HTERT RPE-1 (cell line): ENCODE measurements around the gene ASCL1.

Experiments used
- in situ Hi-C: fragments of 300-500 bp; cut with MboI; formaldehyde crosslinking; loops from 4 replicates; pipeline ENCODE4 v1.14.3; 2020; ENCODE audit warnings: low sequenced_read_pairs

Gene ASCL1

DNA sequence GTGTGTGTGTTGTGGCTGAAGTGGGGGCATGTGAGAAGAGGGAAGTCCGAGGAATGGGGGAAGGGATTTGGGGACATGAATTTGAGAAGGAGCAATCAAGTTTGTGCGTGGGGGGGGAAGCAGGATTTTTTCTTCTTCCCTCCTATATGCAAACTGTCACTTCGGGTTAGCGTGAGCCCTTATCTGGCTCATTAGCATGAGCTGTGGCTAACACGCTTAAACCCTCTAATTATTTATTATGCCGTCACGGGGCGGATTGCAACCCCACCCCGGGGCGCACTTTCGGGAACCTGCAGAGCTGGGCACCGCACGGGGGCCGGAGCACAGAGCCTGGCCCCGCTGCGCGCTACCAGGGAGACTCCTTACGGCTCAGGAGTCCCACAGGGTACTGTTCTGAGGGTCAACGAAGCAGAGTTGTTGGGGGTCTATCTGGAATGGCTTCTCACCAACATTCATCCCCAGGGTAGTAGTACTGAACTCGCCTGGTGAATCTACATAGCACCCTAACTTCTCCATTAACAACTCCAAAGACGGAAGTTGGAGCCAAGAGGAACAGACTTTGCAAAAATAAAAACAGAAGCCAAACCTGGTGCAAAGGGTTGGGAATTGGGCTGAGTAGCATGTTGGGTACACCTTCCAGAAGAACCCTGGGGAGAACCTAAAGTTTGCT is 6.4 kb upstream of the ASCL1 start:
- in situ Hi-C loops: no loop called here

- in situ Hi-C loops: no loop called here
Measured at GRCh38 chr12:102951841-102952240, 5.6 kb upstream of the ASCL1 start.

DNA sequence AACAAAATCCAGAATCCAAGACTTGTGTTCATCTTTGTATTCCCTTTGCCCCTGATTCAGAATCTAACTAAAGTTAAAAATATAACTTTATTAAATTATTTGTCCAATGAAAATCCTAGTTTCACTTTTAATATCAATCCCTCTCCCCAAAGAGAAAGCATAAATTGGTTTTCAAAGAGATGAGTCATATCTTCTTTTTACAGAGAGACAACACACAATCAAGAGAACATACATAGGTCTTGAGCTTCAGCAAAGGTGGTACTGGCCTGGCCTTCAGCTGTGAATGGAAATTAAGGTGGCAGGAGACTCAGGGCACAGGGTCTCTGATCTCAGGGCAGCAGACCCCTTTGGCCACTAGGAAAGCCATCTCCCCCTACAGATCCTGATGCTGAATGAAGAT is 4.3 kb upstream of the ASCL1 start:
- in situ Hi-C loops: no loop called here

- in situ Hi-C loops: no loop called here
Measured at GRCh38 chr12:102954134-102954533, 3.3 kb upstream of the ASCL1 start.

DNA sequence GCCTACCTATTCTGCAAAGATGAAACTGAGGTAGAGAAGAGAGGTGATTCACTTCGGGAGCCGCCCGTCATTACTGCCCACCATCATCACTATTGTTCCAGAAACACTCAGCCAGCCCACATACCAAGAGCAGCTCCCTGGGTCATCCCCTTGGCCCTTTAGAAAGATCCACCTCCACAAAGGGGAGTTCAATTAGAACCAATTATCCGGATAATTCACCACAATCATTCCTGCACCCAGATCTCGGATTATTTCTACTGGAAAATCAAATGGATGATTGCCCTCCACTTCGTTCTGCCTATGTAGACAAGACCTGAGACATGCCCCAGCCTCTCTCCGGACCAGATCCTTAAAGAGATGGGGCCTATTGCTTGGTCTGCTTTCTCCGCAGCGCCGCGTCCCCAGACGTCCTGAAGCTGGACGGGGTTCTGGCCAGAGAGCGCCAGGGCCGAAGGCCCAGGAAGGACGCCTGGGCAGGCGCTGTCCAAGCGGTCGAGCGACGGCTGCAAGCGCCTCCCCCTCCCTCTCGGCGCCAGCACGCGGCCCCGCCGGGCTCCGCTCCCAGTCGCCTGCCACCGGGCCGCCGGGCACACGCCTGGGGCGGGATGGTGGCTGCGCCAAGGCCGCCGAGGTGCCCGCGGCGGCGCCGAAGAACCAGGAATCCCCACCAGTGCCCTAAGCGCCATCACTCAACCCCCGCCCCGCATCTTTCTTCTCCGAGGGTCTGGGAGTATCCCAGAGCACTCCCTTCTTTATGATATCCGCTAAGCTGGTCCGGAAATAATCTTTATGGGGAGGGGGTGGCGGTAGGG is 1.3 kb upstream of the ASCL1 start:
- in situ Hi-C loops: no loop called here

- in situ Hi-C loops: no loop called here
Measured at GRCh38 chr12:102956738-102957327, 641 bp upstream of the ASCL1 start.

- in situ Hi-C loops: no loop called here
Measured at GRCh38 chr12:102958073-102958829, 777 bp downstream of the ASCL1 start.

GRCh38 chr12:102958830-102959176 is 1.3 kb downstream of the ASCL1 start:
- in situ Hi-C loops: no loop called here

GRCh38 chr12:102959391-102959790 is 1.9 kb downstream of the ASCL1 start:
- in situ Hi-C loops: no loop called here

GRCh38 chr12:102960766-102961465 is 3.4 kb downstream of the ASCL1 start:
- in situ Hi-C loops: no loop called here

DNA sequence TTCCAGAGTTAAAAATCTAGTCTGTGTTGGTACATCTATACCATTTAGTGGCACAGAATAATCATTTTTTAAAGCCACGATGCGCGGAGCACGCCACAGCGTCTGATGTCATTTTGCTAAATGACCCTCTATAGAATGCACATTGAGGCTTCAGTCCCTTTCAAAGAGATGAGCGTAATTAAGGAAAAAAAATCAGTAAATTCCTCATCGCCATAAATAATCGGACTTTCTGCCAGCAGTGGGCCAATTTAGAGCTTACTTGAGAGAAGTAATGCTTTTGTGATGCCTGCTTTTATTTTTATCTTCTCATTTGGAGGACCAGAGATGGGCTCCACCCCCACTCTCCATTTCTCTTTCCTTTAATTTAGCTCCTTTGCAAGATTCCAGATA is 4.0 kb downstream of the ASCL1 start:
- in situ Hi-C loops: no loop called here

GRCh38 chr12:102962532-102962931 is 5.1 kb downstream of the ASCL1 start:
- in situ Hi-C loops: no loop called here

DNA sequence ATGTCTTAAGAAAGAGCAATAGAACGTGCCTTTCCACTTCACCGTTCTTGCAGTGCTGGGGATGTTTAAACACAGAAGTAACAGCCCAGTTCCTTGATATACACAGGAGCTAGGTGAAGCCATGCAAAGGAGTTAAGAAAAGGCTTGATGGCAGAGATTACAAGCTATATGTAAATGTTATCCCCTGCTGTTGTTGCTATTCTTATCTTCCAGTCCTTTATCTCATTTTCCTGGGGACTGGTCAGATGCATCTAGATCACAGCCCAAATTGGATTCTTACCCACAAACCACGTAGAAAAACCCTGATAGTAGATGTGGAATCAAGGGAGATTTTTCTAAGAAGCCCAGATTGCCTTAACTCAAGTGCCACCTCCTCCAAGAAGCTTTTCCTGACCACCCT is 5.5 kb downstream of the ASCL1 start:
- in situ Hi-C loops: no loop called here

DNA sequence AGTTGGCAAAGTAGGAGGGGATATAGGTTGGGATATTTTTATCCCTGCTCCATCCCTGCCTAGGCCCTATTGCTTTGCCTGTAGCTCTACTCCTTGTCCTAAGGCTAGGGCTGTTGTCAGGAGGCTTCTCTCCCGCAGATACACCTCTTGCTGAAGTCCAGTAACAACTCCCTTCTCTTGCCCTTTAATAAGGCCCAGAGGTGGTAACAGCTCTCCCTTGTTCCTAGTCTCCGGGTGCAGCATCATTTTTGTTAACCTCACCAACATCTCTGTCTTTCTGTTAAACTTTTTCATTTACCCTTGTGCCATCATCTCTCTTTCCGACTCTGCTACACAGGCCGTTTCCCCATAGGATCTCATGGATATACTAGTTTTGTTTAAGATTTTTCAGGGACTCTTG is 6.3 kb downstream of the ASCL1 start:
- in situ Hi-C loops: no loop called here

DNA sequence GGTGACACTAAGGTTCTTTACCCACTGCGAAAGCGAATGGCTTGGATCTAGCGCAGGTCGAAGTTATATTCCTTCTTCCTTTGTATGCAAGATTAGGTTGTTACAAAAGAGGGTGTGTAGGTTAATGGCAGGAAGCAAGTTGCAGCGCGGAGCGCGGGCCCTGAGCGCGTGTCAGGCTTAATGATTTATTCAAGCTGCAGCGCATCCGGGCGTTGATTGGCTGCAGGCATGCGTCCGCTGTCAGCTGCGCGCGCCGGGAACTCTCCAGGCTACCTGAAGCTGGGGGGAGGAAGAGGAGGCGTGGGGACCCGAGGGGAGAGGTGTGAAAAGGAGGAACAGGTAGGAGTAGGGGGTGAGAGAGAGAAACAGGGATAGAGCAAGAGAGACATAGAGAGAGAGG is 7.4 kb downstream of the ASCL1 start:
- in situ Hi-C loops: no loop called here

GRCh38 chr12:102965281-102966155 is 8.0 kb downstream of the ASCL1 start:
- in situ Hi-C loops: no loop called here

- in situ Hi-C loops: no loop called here
Measured at GRCh38 chr12:102966200-102966863, 8.9 kb downstream of the ASCL1 start.

GRCh38 chr12:102970780-102971179 is 13.3 kb downstream of the ASCL1 start:
- in situ Hi-C loops: no loop called here

GRCh38 chr12:102971227-102971626 is 13.8 kb downstream of the ASCL1 start:
- in situ Hi-C loops: no loop called here
